A549 (cell line): ENCODE results near the gene PLD1.

Experiments used
- CBX8 ChIP-seq: fragments of 200-600 bp; sonication (generic); IDR thresholded peaks from 2 replicates; pipeline ENCODE4 v1.6.1; 2016
- CHD4 ChIP-seq: fragments of 200-600 bp; sonication (generic); IDR thresholded peaks from 2 replicates; pipeline ENCODE4 v1.6.1; 2016; ENCODE audit warnings: antibody characterized with exemption, mild to moderate bottlenecking, borderline replicate concordance
- CTCF ChIP-seq: fragments of >200 bp; sonication (Bioruptor Twin); formaldehyde crosslinking; IDR thresholded peaks from 3 replicates; pipeline ENCODE4 v1.5.1; 2016
- HMGXB4 ChIP-seq: fragments of 250-450 bp; sonication (Bioruptor Pico); IDR thresholded peaks from 2 replicates; pipeline ENCODE4 v1.5.0; 2021; ENCODE audit warnings: mild to moderate bottlenecking, moderate library complexity, borderline replicate concordance
- KDM5A ChIP-seq: fragments of 200-600 bp; sonication (generic); IDR thresholded peaks from 2 replicates; pipeline ENCODE4 v1.6.1; 2016; ENCODE audit warnings: antibody characterized with exemption, mild to moderate bottlenecking
- MAX ChIP-seq: IDR thresholded peaks from 2 replicates; pipeline ENCODE4 v1.6.1; 2012
- MAZ ChIP-seq: fragments of 150-350 bp; IDR thresholded peaks from 2 replicates; pipeline ENCODE4 v1.6.1; 2014; ENCODE audit warnings: antibody characterized with exemption, low read depth, low read length, borderline replicate concordance
- MYC ChIP-seq: IDR thresholded peaks from 2 replicates; pipeline ENCODE4 v1.6.1; 2012; ENCODE audit warnings: mild to moderate bottlenecking, inconsistent platforms, low read length, improper control_type of control experiment, borderline replicate concordance
- POLR2A ChIP-seq: IDR thresholded peaks from 2 replicates; pipeline ENCODE4 v1.6.1; 2012; ENCODE audit warnings: mild to moderate bottlenecking, low read length
- RAD21 ChIP-seq, 2 experiments: fragments of >200 bp in 1 of 2; sonication (Bioruptor Twin) in 1 of 2; formaldehyde crosslinking in 1 of 2; IDR thresholded peaks in 1 of 2; conservative IDR thresholded peaks in 1 of 2; 2 replicates in 1 of 2; 3 replicates in 1 of 2; pipeline ENCODE4 v1.6.1; 2012 to 2018; ENCODE audit warnings: inconsistent platforms in 1 of 2
- REST ChIP-seq: fragments of 200-600 bp; sonication (generic); IDR thresholded peaks from 2 replicates; pipeline ENCODE4 v1.6.1; 2016; ENCODE audit warnings: antibody characterized with exemption, mild to moderate bottlenecking, moderate library complexity
- RNF2 ChIP-seq: fragments of 200-600 bp; sonication (generic); IDR thresholded peaks from 2 replicates; pipeline ENCODE4 v1.6.1; 2016; ENCODE audit warnings: low read depth, mild to moderate bottlenecking, antibody characterized with exemption, moderate library complexity, borderline replicate concordance
- SMC3 ChIP-seq: fragments of >200 bp; sonication (Bioruptor Twin); formaldehyde crosslinking; IDR thresholded peaks from 3 replicates; pipeline ENCODE4 v1.6.1; 2018; ENCODE audit warnings: inconsistent platforms

GRCh38 chr3:171850960-171851659, 40.8 kb upstream of the PLD1 start:
- TF ChIP-seq KDM5A, result no peak
- TF ChIP-seq MYC, result no peak
- no peak for TF ChIP-seq REST
- no peak for TF ChIP-seq CBX8
- no peak for TF ChIP-seq RNF2
- TF ChIP-seq CTCF, result no peak
- no peak for TF ChIP-seq RAD21 (conservative IDR thresholded peaks at IDR 0.05 in 1 of 2, IDR thresholded peaks at IDR 0.05 in 1 of 2)
- TF ChIP-seq POLR2A, result no peak
- TF ChIP-seq CHD4, result no peak
- no peak for TF ChIP-seq SMC3
- TF ChIP-seq MAZ, result no peak
- no peak for TF ChIP-seq MAX
- no peak for TF ChIP-seq HMGXB4 (CRISPR knock-in tag)
